Activated CD8-positive, alpha-beta memory T cell treated with anti-CD3 and anti-CD28 coated beads for 1 hour (primary cell): ENCODE data around the gene TBC1D9B.

ENCODE experiments used
- DNase-seq, 2 donors: peaks; one replicate each; pipeline ENCODE4 v3.0.0-alpha.2; 2020; ENCODE audit warnings: low read depth in 1 of 2; ENCODE audit errors: extremely low read depth in 1 of 2

Gene TBC1D9B

DNA sequence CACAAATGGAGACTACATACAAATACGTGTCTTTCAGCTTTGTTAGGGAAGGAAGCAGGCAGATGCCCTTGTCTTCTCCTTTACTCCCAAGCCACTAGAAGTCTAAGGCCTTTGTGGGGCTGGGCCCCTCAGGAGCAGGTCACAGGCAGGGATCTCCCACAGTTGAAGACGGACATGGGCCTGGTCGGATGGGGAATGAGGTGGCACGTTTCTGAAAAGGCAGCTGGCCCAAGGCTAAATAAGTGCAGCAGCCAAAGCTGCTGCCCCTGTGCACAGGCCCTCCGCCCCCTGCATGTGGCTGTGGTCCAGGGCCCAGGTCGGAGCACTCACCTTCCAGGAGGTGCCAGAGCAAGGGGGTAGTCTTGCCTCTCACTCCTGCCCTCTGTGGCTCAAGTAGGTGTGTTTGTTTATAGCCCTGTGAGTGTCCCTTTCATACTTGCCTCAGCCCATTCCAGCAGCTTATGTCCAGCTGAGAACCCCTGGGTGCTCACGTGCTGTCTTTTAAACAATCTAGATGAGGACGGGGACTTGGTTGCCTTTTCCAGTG lies 85.2 kb downstream of the TBC1D9B start:
- DNase-seq, result no peak

- DNase-seq, result no peak
Observed at GRCh38 chr5:179822059-179822432, 85.7 kb downstream of the TBC1D9B start.

- peak; percentile 62 to 72 for DNase-seq
Observed at GRCh38 chr5:179821298-179822058, 86.2 kb downstream of the TBC1D9B start.

- peak in 1 of 2 donors; percentile 75 for DNase-seq
Observed at GRCh38 chr5:179820483-179821297, 87.0 kb downstream of the TBC1D9B start, which contains the start of gene SQSTM1. SQSTM1 (plus strand) TSS chr5:179820905; CDS start chr5:179820937, 32 bp downstream.

- DNase-seq, result no peak
Observed at GRCh38 chr5:179820127-179820482, 87.6 kb downstream of the TBC1D9B start.

DNA sequence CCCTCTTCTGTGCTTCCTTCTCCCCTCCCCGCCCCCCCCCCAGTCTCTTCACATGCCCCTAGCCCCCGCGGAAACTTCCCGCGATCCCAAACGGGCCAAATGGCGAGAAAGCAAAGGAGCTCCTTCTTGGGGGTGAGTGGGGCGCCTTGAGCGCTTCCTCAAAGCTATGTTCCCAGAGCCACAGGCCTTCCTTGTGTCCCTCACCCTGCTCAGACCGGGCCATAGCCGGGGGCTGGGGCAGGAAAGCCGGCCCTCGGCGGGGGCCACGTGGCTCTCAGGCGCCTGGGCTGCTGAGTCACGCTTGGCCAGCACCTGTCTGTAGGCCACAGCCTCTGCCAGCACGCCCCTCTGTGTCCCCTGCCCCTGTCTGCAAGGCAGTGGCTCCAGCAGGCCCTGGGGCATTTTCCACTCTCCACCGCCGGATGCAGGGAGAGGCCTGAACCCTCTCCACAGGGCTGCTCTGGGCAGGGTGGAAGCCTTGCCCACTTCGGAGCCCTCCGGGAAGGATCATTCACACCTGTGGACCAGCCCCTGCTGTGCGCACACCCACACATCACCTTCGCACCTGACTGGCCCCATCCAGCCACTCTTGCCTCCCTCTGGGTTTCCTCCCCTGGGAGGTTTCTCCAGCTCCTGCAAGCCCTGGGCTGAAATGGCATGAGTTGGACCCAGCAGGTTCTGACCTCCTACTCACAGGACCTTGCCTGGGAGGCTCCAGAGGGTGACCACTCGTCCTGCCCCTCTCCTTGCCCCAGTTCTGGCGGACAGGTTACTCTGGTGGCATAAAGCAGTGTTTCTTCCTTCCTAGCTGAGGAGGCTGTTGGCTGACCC lies 88.2 kb downstream of the TBC1D9B start:
- DNase-seq, result no peak

GRCh38 chr5:179818746-179819295 lies 88.9 kb downstream of the TBC1D9B start:
- peak; percentile 66 to 79 for DNase-seq

DNA sequence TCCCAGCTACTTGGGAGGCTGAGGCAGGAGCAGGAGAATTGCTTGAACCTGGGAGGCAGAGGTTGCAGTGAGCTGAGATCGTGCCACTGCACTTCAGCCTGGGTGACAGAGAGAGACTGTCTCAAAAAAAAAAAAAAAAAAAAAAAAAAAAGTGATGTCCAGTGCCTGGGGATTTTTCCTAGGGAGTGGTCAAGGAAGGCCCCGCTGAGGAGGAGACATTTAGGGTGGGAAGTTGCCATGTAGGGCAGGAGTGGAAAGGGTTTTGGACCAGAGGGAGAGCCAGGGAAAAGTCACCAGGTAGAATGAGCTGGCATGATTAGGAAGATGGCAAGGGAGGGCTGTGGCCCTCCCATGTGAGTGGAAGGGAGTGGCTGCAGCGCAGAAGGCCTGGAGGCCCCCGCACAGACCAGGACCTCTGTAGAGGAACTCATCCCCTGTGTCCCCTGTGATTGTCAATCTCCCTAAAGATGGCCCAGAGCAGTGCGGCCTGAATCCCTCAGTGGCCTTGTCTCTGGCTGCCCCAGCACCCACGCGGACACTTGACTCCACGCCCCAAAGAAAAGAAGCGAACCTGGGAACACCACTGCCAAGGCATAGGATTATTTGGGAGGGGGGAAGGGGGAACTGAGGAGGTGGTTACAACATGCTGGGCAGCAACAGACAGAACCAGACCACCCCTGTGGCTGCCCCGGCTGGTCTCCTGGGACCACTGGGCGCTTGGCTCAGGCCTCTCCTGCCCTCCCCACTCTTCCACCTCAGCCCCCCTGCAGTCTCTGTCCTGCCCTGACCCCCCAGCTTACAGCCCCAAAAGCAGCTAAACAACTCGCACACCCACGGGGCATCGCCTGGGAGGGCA lies 89.6 kb downstream of the TBC1D9B start:
- DNase-seq, result no peak

- DNase-seq, result no peak
Observed at GRCh38 chr5:179817470-179817840, 90.2 kb downstream of the TBC1D9B start.

DNA sequence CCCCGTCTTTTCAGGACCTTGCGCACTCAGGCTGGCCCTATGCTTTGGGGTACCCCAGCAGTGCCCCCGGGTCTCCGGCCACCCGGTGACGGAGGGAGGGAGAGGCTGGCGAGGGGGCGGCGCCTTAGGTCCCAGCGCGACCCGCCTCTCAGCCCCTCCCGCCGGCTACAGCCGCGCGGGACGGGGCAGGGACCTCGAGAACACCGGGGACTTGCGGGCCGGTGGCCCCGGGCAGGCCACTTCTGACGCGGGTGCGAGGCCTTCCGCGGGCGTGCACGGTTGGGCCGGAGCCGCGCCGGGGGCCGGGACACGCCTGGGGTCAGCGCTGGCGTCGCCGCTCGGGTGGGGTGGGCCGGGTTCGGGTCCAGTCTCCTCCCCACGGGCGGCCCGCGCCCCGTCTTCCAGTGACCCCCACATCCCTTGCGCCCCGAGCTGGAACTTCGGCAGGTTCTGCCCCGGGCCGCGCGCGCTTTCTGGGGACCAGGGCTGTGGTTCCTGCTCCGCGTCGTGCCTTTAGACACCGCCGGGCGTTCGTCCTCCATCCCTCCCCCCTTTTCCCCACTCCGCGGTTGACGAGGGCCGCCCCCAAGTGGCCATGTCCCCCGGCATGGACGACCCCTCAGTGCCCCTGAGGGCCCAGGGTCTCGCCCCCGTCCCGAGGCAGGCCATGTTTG lies 90.8 kb downstream of the TBC1D9B start:
- no peak for DNase-seq

DNA sequence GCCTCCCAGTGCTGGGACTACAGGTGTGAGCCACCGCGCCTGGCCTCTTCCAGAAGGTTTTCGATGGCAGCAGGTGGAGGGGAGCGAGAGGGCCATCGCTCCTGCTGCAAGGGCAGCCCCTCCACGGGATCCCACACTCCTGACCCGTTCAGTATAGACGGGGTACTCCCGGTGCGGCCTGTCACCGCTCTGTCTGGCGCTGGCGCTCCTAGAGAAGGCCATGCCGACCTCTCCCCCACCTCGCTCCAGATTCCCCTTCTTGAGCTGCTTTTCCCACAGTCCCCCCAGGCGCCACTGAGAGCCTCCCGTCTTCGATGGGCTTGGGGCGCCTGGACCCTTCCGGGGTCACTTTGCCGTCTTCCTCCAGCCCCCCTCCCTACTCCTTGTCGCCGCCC lies 91.3 kb downstream of the TBC1D9B start:
- no peak for DNase-seq

DNA sequence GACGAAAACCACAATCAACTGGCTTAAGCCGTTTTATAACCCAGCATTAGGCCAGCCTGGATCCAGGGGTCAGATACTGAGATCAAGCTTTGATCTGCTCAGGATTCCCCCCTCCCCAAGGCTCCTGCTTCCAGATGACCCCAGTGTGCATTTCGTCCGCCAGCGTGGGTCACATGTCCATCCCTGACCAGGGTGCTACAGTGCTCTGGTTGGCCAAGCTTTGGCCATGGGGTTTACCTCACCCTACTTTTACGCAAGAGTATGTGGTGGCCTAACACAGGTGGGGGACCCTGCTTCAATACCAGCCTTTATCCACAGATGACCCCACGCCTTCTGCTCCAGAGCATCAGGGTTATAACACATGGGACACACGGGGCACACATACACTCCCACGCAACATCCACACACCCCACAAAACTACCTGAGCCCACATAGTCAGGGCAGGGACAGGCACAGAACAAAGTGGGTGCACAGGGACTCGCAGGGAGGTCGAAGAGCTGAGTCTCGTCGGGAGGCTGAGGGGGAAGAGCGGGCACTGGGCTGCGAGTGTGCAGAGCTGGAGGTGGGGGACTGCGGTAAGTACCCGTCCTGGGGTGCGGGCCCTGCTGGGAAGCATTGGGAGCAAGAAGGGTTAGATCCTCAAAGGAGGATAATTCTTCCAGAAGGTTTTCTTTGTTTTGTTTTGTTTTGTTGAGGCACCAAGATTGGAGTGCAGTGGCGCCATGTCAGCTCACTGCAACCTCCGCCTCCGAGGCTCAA lies 92.0 kb downstream of the TBC1D9B start:
- DNase-seq, result no peak

GRCh38 chr5:179814090-179814489 lies 93.6 kb downstream of the TBC1D9B start:
- no peak for DNase-seq

GRCh38 chr5:179812997-179813607 lies 94.6 kb downstream of the TBC1D9B start:
- no peak for DNase-seq

DNA sequence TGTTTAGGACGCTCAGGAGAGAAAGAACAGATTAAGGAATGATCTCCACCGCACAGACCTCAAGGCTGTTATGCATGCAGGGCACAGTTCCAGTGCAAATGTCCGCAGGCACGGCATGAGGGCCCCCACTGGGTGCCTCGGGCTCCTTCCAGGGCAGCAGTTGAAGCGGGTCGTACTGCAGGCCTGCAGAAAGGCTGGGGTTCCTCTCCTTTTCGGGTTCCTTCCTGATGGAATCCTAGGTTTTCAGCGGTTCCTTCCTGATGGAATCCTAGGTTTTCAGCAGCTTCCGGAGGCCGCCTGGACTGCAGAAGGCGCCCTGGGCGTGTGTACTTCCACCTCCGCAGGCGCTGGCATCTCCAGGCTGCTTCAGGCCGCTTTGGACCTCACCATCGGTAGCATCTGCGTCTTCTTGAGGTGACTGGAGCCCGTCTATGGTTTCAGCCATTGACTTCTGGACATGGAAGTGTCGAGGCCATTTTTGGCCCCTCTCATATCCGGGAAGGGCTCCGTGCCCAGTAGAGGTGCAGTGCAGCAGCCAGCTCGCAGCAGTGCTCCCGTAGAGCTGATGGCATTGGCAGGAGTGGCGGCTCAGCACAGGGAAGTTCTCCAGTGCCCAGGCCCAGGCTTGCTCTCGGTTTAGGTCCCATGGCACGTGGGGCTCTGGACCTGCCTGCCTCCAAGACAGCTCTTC lies 95.4 kb downstream of the TBC1D9B start:
- no peak for DNase-seq
